Measurements from ENCODE around the gene SLC22A25. TPM values are rescaled to one million over a fixed set of nuclear protein-coding genes. Genes with fewer than 3 reads are reported as not detected.

SLC22A25 gene
- total and polyA plus RNA-seq, 2 of the 13 experiments (the other 11 are each of a cell fraction or from before 2014, with no cell fraction given), result 0.18 to 0.42 TPM

GRCh38 chr11:63290285-63290684 lies 46.9 kb upstream of the SLC22A25 start:
- Histone ChIP-seq H3K4me1 (ENCODE audit: insufficient read depth, low read length) (peaks cover 29% of the 10 kb centered on the region), H3K9ac (ENCODE audit: insufficient read depth, low read depth, low read length) (peak overlapping the region; percentile 28; the same call in 1 of the 2 replicates), H3K27ac (ENCODE audit: extremely low read length, insufficient read depth, low read length) (peak overlapping the region; percentile 64), H2AFZ (ENCODE audit: low read length) (peak overlapping the region; percentile 46), H4K20me1 (ENCODE audit: insufficient read depth, low read length) (no peaks in the 10 kb centered on the region), H3K79me2 (ENCODE audit: insufficient read depth, low read length) (no peaks in the 10 kb centered on the region), H3K9me3 (ENCODE audit: low read length) (no peaks in the 10 kb centered on the region; the same call in 1 of the 2 replicates), H3K4me2 (ENCODE audit: low read depth, low read length) (peak overlapping the region; percentile 62), H3K4me3 (replicated peaks in 1 of 3; ENCODE audit: insufficient read depth in 1 of 3, low read depth in 2 of 3, low read length in 3 of 3) (peak overlapping the region in 2 of 3 experiments; percentile 32 to 34; a peak in 3 of 6 replicates), H3K36me3 (replicated peaks in 1 of 2; ENCODE audit: control insufficient read depth in 1 of 2, insufficient read depth in 2 of 2, low read length in 2 of 2) (no peaks in the 10 kb centered on the region), H3K27me3 (ENCODE audit: control insufficient read depth in 1 of 2, insufficient read depth in 2 of 2, low read length in 2 of 2) (no peaks in the 10 kb centered on the region)
- DNase-seq (ENCODE audit: low spot score), result no peak
- in situ Hi-C loops (cut with HindIII; ENCODE audit: extremely low pct_ligation_motif_present, low pct_unique_long_range_greater_than_20kb) (no loop called here), intact Hi-C loops (cut with micrococcal nuclease; ENCODE audit: unreplicated experiment) (no loop called here)
- peak; percentile 68 for ATAC-seq
- WGBS (ENCODE audit: low lambda C conversion rate), result 26% methylated on average over 4 of the region's 4 CpGs
- ChIA-PET CTCF (ENCODE audit: low intra/inter-chr PET ratio, low total read pairs) (no interaction called here), POLR2A (interaction anchor here (0.8 to 1.3 kb wide), 5 partner anchors 49 to 400 kb away, joined by 3 to 7 read pairs (median 3); partner anchors contain the start of gene SLC22A9)
- no TSS peak for BruUV-seq (replicated peaks)
- FAIRE-seq, result no peak
- TF ChIP-seq SMARCE1 (IDR thresholded peaks at IDR 0.05; ENCODE audit: borderline replicate concordance), result no peak
- TF ChIP-seq MATR3 (CRISPR knock-in tag; IDR thresholded peaks at IDR 0.05), result no peak
- no peak for TF ChIP-seq TP53 (CRISPR knock-in tag; conservative IDR thresholded peaks at IDR 0.05)
- no peak for TF ChIP-seq SNAPC4 (CRISPR knock-in tag; IDR thresholded peaks at IDR 0.05)
- TF ChIP-seq SOX6 (IDR thresholded peaks at IDR 0.05), result no peak
- 0 out of 2 replicates have a peak, but pooled peaks have one; percentile 17 for TF ChIP-seq SOX6 (CRISPR knock-in tag; IDR thresholded peaks at IDR 0.05)
- 0 out of 2 replicates have a peak, but pooled peaks have one; percentile 23 for TF ChIP-seq MED1 (CRISPR knock-in tag; IDR thresholded peaks at IDR 0.05)
- no peak for TF ChIP-seq KLF9 (CRISPR knock-in tag; IDR thresholded peaks at IDR 0.05; ENCODE audit: low read depth)
- no peak for TF ChIP-seq ZBTB34 (CRISPR knock-in tag; IDR thresholded peaks at IDR 0.05)
- no peak for TF ChIP-seq ZNF567 (CRISPR knock-in tag; IDR thresholded peaks at IDR 0.05; ENCODE audit: borderline replicate concordance)
- TF ChIP-seq ZFX (CRISPR knock-in tag; IDR thresholded peaks at IDR 0.05; ENCODE audit: low read depth), result no peak
- TF ChIP-seq HCFC1 (IDR thresholded peaks at IDR 0.05; ENCODE audit: low read depth, low read length), result no peak
- TF ChIP-seq ZBTB42 (CRISPR knock-in tag; IDR thresholded peaks at IDR 0.05), result no peak
- TF ChIP-seq NCOA1 (CRISPR knock-in tag; IDR thresholded peaks at IDR 0.05), result no peak
- 0 out of 2 replicates have a peak, but pooled peaks have one; percentile 21 for TF ChIP-seq PHF21A (CRISPR knock-in tag; IDR thresholded peaks at IDR 0.05)
- no peak for TF ChIP-seq REXO4 (CRISPR knock-in tag; IDR thresholded peaks at IDR 0.05; ENCODE audit: borderline replicate concordance)
- no peak for TF ChIP-seq CBX2 (IDR thresholded peaks at IDR 0.05; ENCODE audit: low read depth, low read length)
- no peak for TF ChIP-seq CBX2 (CRISPR knock-in tag; IDR thresholded peaks at IDR 0.05; ENCODE audit: low read depth)
- no peak for TF ChIP-seq MLX (CRISPR knock-in tag; IDR thresholded peaks at IDR 0.05)
- no peak for TF ChIP-seq HMGA1 (CRISPR knock-in tag; conservative IDR thresholded peaks at IDR 0.05)
- 0 out of 2 replicates have a peak, but pooled peaks have one; percentile 32 for TF ChIP-seq ZNF264 (CRISPR knock-in tag; IDR thresholded peaks at IDR 0.05)

All from HepG2 (cell line).